Activated CD8-positive, alpha-beta memory T cell treated with anti-CD3 and anti-CD28 coated beads, Interleukin-2, amount 50 U/mL, for 24 hours (primary cell): ENCODE data around the gene MS4A8.

Experiments
- DNase-seq: peaks from one replicate; pipeline ENCODE4 v3.0.0-alpha.2; 2020; ENCODE audit errors: extremely low read depth

Gene MS4A8

GRCh38 chr11:60763692-60764369 is 64.4 kb downstream of the MS4A8 start:
- no peak for DNase-seq

- no peak for DNase-seq
Observed at GRCh38 chr11:60764879-60765278, 65.5 kb downstream of the MS4A8 start.

- no peak for DNase-seq
Observed at GRCh38 chr11:60765355-60765754, 65.9 kb downstream of the MS4A8 start.
